ENCODE data around the gene CSMD2. TPM values are rescaled to one million over a fixed set of nuclear protein-coding genes. Genes with fewer than 3 reads are reported as not detected.
"Not testable (repeated sequence)": the region's sequence is repeated elsewhere in the genome, so short reads cannot be mapped to it uniquely, and the experiment has no call there.

Gene CSMD2
- total RNA-seq, 2 experiments from 2014 or later: not detected

GRCh38 chr1:34016281-34016680 lies 148.7 kb downstream of the CSMD2 start:
- POLR2A ChIA-PET, CTCF ChIA-PET: not testable (repeated sequence)

- POLR2A ChIA-PET: no interaction called here
Observed at GRCh38 chr1:34013958-34014737, 150.9 kb downstream of the CSMD2 start.

GRCh38 chr1:34013136-34013535 lies 151.9 kb downstream of the CSMD2 start:
- ChIA-PET CTCF (no interaction called here), POLR2A (no interaction called here)

More at GRCh38 chr1:34013958-34014737, 150.9 kb downstream of the CSMD2 start:
- CTCF ChIA-PET: interaction anchor here (0.5 kb wide), 1 partner anchor 1650 kb away, joined by 3 read pairs; no protein-coding TSS in a partner anchor

- POLR2A ChIA-PET: no interaction called here
- CTCF ChIA-PET: no interaction called here
Observed at GRCh38 chr1:34009340-34009985, 155.6 kb downstream of the CSMD2 start.

GRCh38 chr1:34007760-34008159 lies 157.3 kb downstream of the CSMD2 start:
- POLR2A ChIA-PET: no interaction called here

GRCh38 chr1:34005309-34005708 lies 159.7 kb downstream of the CSMD2 start:
- ChIA-PET POLR2A (no interaction called here), CTCF (no interaction called here)

More at GRCh38 chr1:34007760-34008159, 157.3 kb downstream of the CSMD2 start:
- CTCF ChIA-PET: no interaction called here

GRCh38 chr1:34002810-34003209 lies 162.2 kb downstream of the CSMD2 start:
- CTCF ChIA-PET: no interaction called here
- POLR2A ChIA-PET: no interaction called here

- ChIA-PET CTCF (no interaction called here), POLR2A (no interaction called here)
Observed at GRCh38 chr1:33997127-33998036, 167.6 kb downstream of the CSMD2 start.

- POLR2A ChIA-PET: no interaction called here
- CTCF ChIA-PET: no interaction called here
Observed at GRCh38 chr1:33996281-33996680, 168.7 kb downstream of the CSMD2 start.

GRCh38 chr1:33993301-33993700 lies 171.7 kb downstream of the CSMD2 start:
- ChIA-PET CTCF (no interaction called here), POLR2A (no interaction called here)

- ChIA-PET CTCF (no interaction called here), POLR2A (no interaction called here)
Observed at GRCh38 chr1:33990281-33990680, 174.7 kb downstream of the CSMD2 start.

- ChIA-PET CTCF (no interaction called here), POLR2A (no interaction called here)
Observed at GRCh38 chr1:33988161-33988560, 176.9 kb downstream of the CSMD2 start.

GRCh38 chr1:33986390-33987095 lies 178.5 kb downstream of the CSMD2 start:
- ChIA-PET POLR2A (no interaction called here), CTCF (no interaction called here)

- CTCF ChIA-PET: no interaction called here
- POLR2A ChIA-PET: no interaction called here
Observed at GRCh38 chr1:33985656-33986055, 179.4 kb downstream of the CSMD2 start.

- ChIA-PET POLR2A (no interaction called here), CTCF (no interaction called here)
Observed at GRCh38 chr1:33984906-33985565, 180.0 kb downstream of the CSMD2 start.

GRCh38 chr1:33982419-33982818 lies 182.6 kb downstream of the CSMD2 start:
- ChIA-PET POLR2A (no interaction called here), CTCF (no interaction called here)

GRCh38 chr1:33979341-33979740 lies 185.7 kb downstream of the CSMD2 start:
- ChIA-PET POLR2A (no interaction called here), CTCF (no interaction called here)

- POLR2A ChIA-PET: no interaction called here
- CTCF ChIA-PET: no interaction called here
Observed at GRCh38 chr1:33975961-33976360, 189.1 kb downstream of the CSMD2 start.

- POLR2A ChIA-PET: no interaction called here
- CTCF ChIA-PET: no interaction called here
Observed at GRCh38 chr1:33973799-33974545, 191.1 kb downstream of the CSMD2 start.

Data from activated CD8-positive, alpha-beta memory T cell treated with anti-CD3 and anti-CD28 coated beads for 36 hours (primary cell).